ENCODE results near the gene LCK. TPM values are rescaled to one million over a fixed set of nuclear protein-coding genes. Genes with fewer than 3 reads are reported as not detected.

The LCK gene
- total RNA-seq, 1 experiment from 2014 or later: 37.6 TPM

- Mint-ChIP-seq H3K27me3 (ENCODE audit: low read depth) (no peaks in the 10 kb centered on the region; the same call in 1 of the 2 replicates), H3K36me3 (ENCODE audit: insufficient read depth in 1 of 3, low read depth in 3 of 3) (no peaks in the 10 kb centered on the region), H3K9me3 (no peaks in the 10 kb centered on the region; a peak in 1 of 5 replicates), H3K4me3 (no peak overlapping the region), H3K4me1 (peaks cover 4 to 19% of the 10 kb centered on the region in 2 experiments), H3K27ac (no peak overlapping the region; a peak in 1 of 7 replicates)
- no peak for DNase-seq
- Histone ChIP-seq H3T11ph (ENCODE audit: low read length) (no peak overlapping the region), H3K56ac (ENCODE audit: insufficient read length, low read depth, low read length) (no peak overlapping the region), H2BK120ac (ENCODE audit: low read depth, low read length, poor library complexity, severe bottlenecking) (no peak overlapping the region), H3K9me3 (ENCODE audit: control insufficient read depth, low read depth, low read length) (no peaks in the 10 kb centered on the region), H3K4me1 (ENCODE audit: insufficient read depth, low read length) (no peaks in the 10 kb centered on the region), H3K9ac (ENCODE audit: extremely low read depth, insufficient read length, low read length) (no peak overlapping the region), H3K4me2 (ENCODE audit: insufficient read depth, insufficient read length, low read length) (no peak overlapping the region), H3K79me2 (ENCODE audit: insufficient read depth, low read length) (no peaks in the 10 kb centered on the region; the same call in 1 of the 2 replicates), H2BK5ac (ENCODE audit: insufficient read length, low read length) (no peak overlapping the region), H4K8ac (replicated peaks; ENCODE audit: insufficient read length, low read depth, low read length) (no peak overlapping the region), H3K27ac (ENCODE audit: insufficient read length, low read depth, low read length) (no peak overlapping the region), H3K18ac (ENCODE audit: insufficient read length, low read depth, low read length) (no peak overlapping the region), H2BK15ac (ENCODE audit: low read depth, low read length) (no peak overlapping the region), H2AFZ (ENCODE audit: low read length) (no peak overlapping the region), H4K91ac (ENCODE audit: insufficient read length, low read depth, low read length) (no peak overlapping the region), H3K23ac (ENCODE audit: insufficient read length, low read depth, low read length) (no peak overlapping the region), H2BK20ac (ENCODE audit: low read depth, low read length, poor library complexity, severe bottlenecking) (no peak overlapping the region), H3K23me2 (ENCODE audit: insufficient read length, low read depth, low read length, poor library complexity, severe bottlenecking) (no peaks in the 10 kb centered on the region), H4K5ac (ENCODE audit: insufficient read length, low read depth, low read length) (no peak overlapping the region), H3K79me1 (ENCODE audit: insufficient read depth, low read depth, low read length, poor library complexity, severe bottlenecking) (no peaks in the 10 kb centered on the region), H2BK12ac (ENCODE audit: insufficient read length, low read depth, low read length) (no peak overlapping the region), H4K20me1 (ENCODE audit: control insufficient read depth, insufficient read depth, insufficient read length) (no peaks in the 10 kb centered on the region), H2AK5ac (ENCODE audit: insufficient read length, low read length) (peak overlapping the region; percentile 65), H3K14ac (ENCODE audit: insufficient read depth, low read length) (no peak overlapping the region), H3K4ac (ENCODE audit: low read depth, low read length) (no peak overlapping the region), H3K27me3 (ENCODE audit: insufficient read depth, low read length) (no peaks in the 10 kb centered on the region)
- no CpG with 5 or more reads among the region's 7 CpGs for WGBS (ENCODE audit: extremely low coverage, insufficient read length, low lambda C conversion rate)
- TF ChIP-seq CTCF (conservative IDR thresholded peaks at IDR 0.05): no peak
Observed at GRCh38 chr1:32266921-32267591, 16.0 kb downstream of the LCK start.

Data from H9 (cell line).